Progenitor cell of endocrine pancreas (in vitro differentiated cells): ENCODE data around the gene IL10RA. TPM values are rescaled to one million over a fixed set of nuclear protein-coding genes. Genes with fewer than 3 reads are reported as not detected.

Experiments
- DNase-seq: peaks from one replicate; pipeline ENCODE4 v3.0.0; 2021; ENCODE audit warnings: low spot score; ENCODE audit not compliant: unreplicated experiment
- H3K27ac Mint-ChIP-seq: 2 replicates; pipeline ENCODE4 v1.8.0; 2021; ENCODE audit warnings: mild to moderate bottlenecking, moderate library complexity, mixed read lengths
- H3K27me3 Mint-ChIP-seq: 2 replicates; pipeline ENCODE4 v1.8.0; 2021; ENCODE audit warnings: mixed read lengths
- H3K36me3 Mint-ChIP-seq: 2 replicates; pipeline ENCODE4 v1.8.0; 2022; ENCODE audit warnings: mixed read lengths; ENCODE audit not compliant: insufficient read depth
- H3K4me1 Mint-ChIP-seq: 2 replicates; pipeline ENCODE4 v1.8.0; 2021; ENCODE audit warnings: low read depth, mixed read lengths
- H3K4me3 Mint-ChIP-seq: 2 replicates; pipeline ENCODE4 v1.8.0; 2021; ENCODE audit warnings: low read depth, mild to moderate bottlenecking, moderate library complexity, mixed read lengths
- H3K9me3 Mint-ChIP-seq: 2 replicates; pipeline ENCODE4 v1.8.0; 2021; ENCODE audit warnings: low read depth, mixed read lengths
- CTCF ChIP-seq: fragments of 200-600 bp; sonication (generic); IDR thresholded peaks from one replicate; pipeline ENCODE4 v1.5.0; 2021; ENCODE audit warnings: antibody characterized with exemption, mild to moderate bottlenecking; ENCODE audit not compliant: unreplicated experiment
- total RNA-seq: library from RNA; stranded (reverse); gene quantifications from 2 replicates; pipeline ENCODE4 v1.2.1, GENCODE V29; 2021

IL10RA gene
- total RNA-seq, 1 donor from 2014 or later, result 0.72 TPM

- peaks cover 1% of the 10 kb centered on the region for H3K4me1 Mint-ChIP-seq
- no peak overlapping the region for H3K4me3 Mint-ChIP-seq
- no peak for DNase-seq
- H3K27me3 Mint-ChIP-seq, result peaks cover 18% of the 10 kb centered on the region
- H3K36me3 Mint-ChIP-seq, result no peaks in the 10 kb centered on the region
- H3K27ac Mint-ChIP-seq, result no peak overlapping the region
- H3K9me3 Mint-ChIP-seq, result no peaks in the 10 kb centered on the region
- TF ChIP-seq CTCF, result no peak
Measured at GRCh38 chr11:118012083-118012669, 26.0 kb downstream of the IL10RA start.

GRCh38 chr11:118014022-118014421 lies 27.8 kb downstream of the IL10RA start:
- no peaks in the 10 kb centered on the region for H3K9me3 Mint-ChIP-seq
- no peaks in the 10 kb centered on the region for H3K36me3 Mint-ChIP-seq
- no peak overlapping the region for H3K27ac Mint-ChIP-seq
- H3K4me3 Mint-ChIP-seq, result no peak overlapping the region
- H3K27me3 Mint-ChIP-seq, result peaks cover 22% of the 10 kb centered on the region
- TF ChIP-seq CTCF, result no peak
- peaks cover 1% of the 10 kb centered on the region for H3K4me1 Mint-ChIP-seq
- DNase-seq, result no peak

GRCh38 chr11:118015385-118015841 lies 29.2 kb downstream of the IL10RA start:
- H3K36me3 Mint-ChIP-seq, result no peaks in the 10 kb centered on the region
- no peak overlapping the region for H3K4me3 Mint-ChIP-seq
- H3K9me3 Mint-ChIP-seq, result peaks cover 3% of the 10 kb centered on the region
- H3K27ac Mint-ChIP-seq, result no peak overlapping the region
- peaks cover 24% of the 10 kb centered on the region for H3K27me3 Mint-ChIP-seq
- no peak for DNase-seq
- no peak for TF ChIP-seq CTCF
- no peaks in the 10 kb centered on the region for H3K4me1 Mint-ChIP-seq

- peaks cover 24% of the 10 kb centered on the region for H3K27me3 Mint-ChIP-seq
- no peaks in the 10 kb centered on the region for H3K4me1 Mint-ChIP-seq
- TF ChIP-seq CTCF, result no peak
- H3K36me3 Mint-ChIP-seq, result no peaks in the 10 kb centered on the region
- H3K27ac Mint-ChIP-seq, result no peak overlapping the region
- DNase-seq, result no peak
- H3K9me3 Mint-ChIP-seq, result peaks cover 6% of the 10 kb centered on the region
- no peak overlapping the region for H3K4me3 Mint-ChIP-seq
Measured at GRCh38 chr11:118016104-118016503, 29.9 kb downstream of the IL10RA start.

GRCh38 chr11:118017111-118017510 lies 30.9 kb downstream of the IL10RA start:
- H3K4me1 Mint-ChIP-seq, result no peaks in the 10 kb centered on the region
- H3K27me3 Mint-ChIP-seq, result peaks cover 24% of the 10 kb centered on the region

More at GRCh38 chr11:118017111-118017510, 30.9 kb downstream of the IL10RA start:
- Mint-ChIP-seq H3K9me3 (peaks cover 6% of the 10 kb centered on the region), H3K27ac (no peak overlapping the region), H3K4me3 (no peak overlapping the region), H3K36me3 (no peaks in the 10 kb centered on the region)
- DNase-seq, result no peak
- TF ChIP-seq CTCF, result no peak
